Measurements from ENCODE around the gene TESK1.
A peak's percentile ranks its signal among the peaks of the same experiment; 100 is the strongest.
"Not testable (repeated sequence)": the region's sequence is repeated elsewhere in the genome, so short reads cannot be mapped to it uniquely, and the experiment has no call there.

The TESK1 gene

GRCh38 chr9:35615981-35616680 lies 11.1 kb downstream of the TESK1 start:
- DNase-seq = no peak

- DNase-seq = peak in 16 of 56 donors; percentile 6 to 57 (median 20)
These were observed 11.8 kb downstream of the TESK1 start for GRCh38 chr9:35616681-35617459.

- no peak for DNase-seq
These were observed 12.5 kb downstream of the TESK1 start for GRCh38 chr9:35617548-35617947.

- no peak for DNase-seq
These were observed 13.3 kb downstream of the TESK1 start, which contains the start of gene CD72 for GRCh38 chr9:35618325-35618727. Gene CD72, minus strand, starts transcription at chr9:35618413. Its CDS starts 110 bp downstream, at chr9:35618303.

GRCh38 chr9:35618854-35619799 lies 14.1 kb downstream of the TESK1 start:
- DNase-seq = no peak

GRCh38 chr9:35619800-35620158 lies 14.7 kb downstream of the TESK1 start:
- DNase-seq = no peak

- no peak for DNase-seq
These were observed 22.5 kb downstream of the TESK1 start for GRCh38 chr9:35627575-35627974.

- peak in 3 of 56 donors; percentile 5 to 29 (median 13) for DNase-seq
These were observed 23.4 kb downstream of the TESK1 start for GRCh38 chr9:35628389-35628991.

- DNase-seq = no peak
These were observed 24.5 kb downstream of the TESK1 start for GRCh38 chr9:35629597-35629996.

GRCh38 chr9:35635730-35636129 lies 30.7 kb downstream of the TESK1 start:
- DNase-seq = no peak

GRCh38 chr9:35636135-35636876 lies 31.2 kb downstream of the TESK1 start:
- no peak for DNase-seq

- not testable (repeated sequence) for DNase-seq
These were observed 31.8 kb downstream of the TESK1 start for GRCh38 chr9:35636877-35637246.

GRCh38 chr9:35637427-35637955 lies 32.4 kb downstream of the TESK1 start:
- not testable (repeated sequence) for DNase-seq

GRCh38 chr9:35638751-35639150 lies 33.7 kb downstream of the TESK1 start:
- DNase-seq = not testable (repeated sequence)

- not testable (repeated sequence) for DNase-seq
These were observed 34.2 kb downstream of the TESK1 start for GRCh38 chr9:35639225-35639624.

- DNase-seq = no peak
These were observed 34.6 kb downstream of the TESK1 start for GRCh38 chr9:35639631-35640030.

GRCh38 chr9:35640431-35640830 lies 35.4 kb downstream of the TESK1 start:
- DNase-seq = not testable (repeated sequence)

- DNase-seq = not testable (repeated sequence)
These were observed 36.4 kb downstream of the TESK1 start for GRCh38 chr9:35641478-35641877.

GRCh38 chr9:35643046-35643445 lies 38.0 kb downstream of the TESK1 start:
- no peak for DNase-seq

GRCh38 chr9:35645736-35646135 lies 40.7 kb downstream of the TESK1 start:
- DNase-seq = not testable (repeated sequence)

Data from nucleus accumbens (tissue), 56 donors.